ENCODE results near the gene METTL25.

GRCh38 chr12:82510386-82510785, 152.1 kb downstream of the METTL25 start:
- no peak for TF ChIP-seq MXI1 (conservative IDR thresholded peaks at IDR 0.05; ENCODE audit: poor library complexity, severe bottlenecking)
- TF ChIP-seq EP300 (conservative IDR thresholded peaks at IDR 0.05; ENCODE audit: poor library complexity, severe bottlenecking): no peak
- TF ChIP-seq SMC3 (conservative IDR thresholded peaks at IDR 0.05; ENCODE audit: poor library complexity): no peak
- TF ChIP-seq RAD21 (conservative IDR thresholded peaks at IDR 0.05): no peak
- no peak for TF ChIP-seq POLR2AphosphoS5 (IDR thresholded peaks at IDR 0.05)
- no peak for TF ChIP-seq CTCF (IDR thresholded peaks at IDR 0.05; ENCODE audit: poor library complexity, severe bottlenecking)

All from neural cell (in vitro differentiated cells).